Heart left ventricle (tissue), 13 donors: ENCODE data around the gene LRBA.

Experiments
- POLR2A ChIP-seq, 2 donors: fragments of 450-650 bp; IDR thresholded peaks; one replicate each; pipeline ENCODE4 v1.6.1; 2017; ENCODE audit warnings: antibody characterized with exemption in 2 of 2, mild to moderate bottlenecking in 2 of 2, moderate library complexity in 2 of 2
- TF ChIP-seq, protein P1 (sequence below), 12 donors: fragments of 200-600 bp; sonication (generic) in 4 of 12; IDR thresholded peaks; one replicate each; pipeline versions ENCODE4 v1.5.0 to v1.8.0; 2018 to 2022; ENCODE audit warnings: antibody characterized with exemption in 12 of 12, mild to moderate bottlenecking in 5 of 12
- donor health status: ischemic (EF 13 %, LVEDD 7.1; RV severe dilation, severe dysfunction).
- donor health status: DM: no; HTN: yes; CAD: no.
- donor health status: DM: no; HTN: no; CAD: no.
- donor health status: ischemic (EF 25% LVEDD 6.9; RV normal size, moderate dysfunction).
- donor health status: ischemic (EF 25% LVEDD 5.7; RV mildly dilated, moderate dysfunction).
- donor health status: ischemic (EF 35%, LVEDD 5.7; RV mildly dilated, moderate dysfunction).
- donor health status: nonischemic (EF 11% LVEDD 7.7; RV severe dilation, severe dysfunction).
- donor health status: DM: yes; HTN: yes; CAD: no.
- donor health status: PGD.
- donor health status: ischemic (EF 29% LVEDD 5.4; RV normal size, mild dysfunction).
- donor health status: nonischemic (EF 23%, LVEDD 6.1; RV moderate dilation, normal function).

- TF ChIP-seq, protein P1, sequence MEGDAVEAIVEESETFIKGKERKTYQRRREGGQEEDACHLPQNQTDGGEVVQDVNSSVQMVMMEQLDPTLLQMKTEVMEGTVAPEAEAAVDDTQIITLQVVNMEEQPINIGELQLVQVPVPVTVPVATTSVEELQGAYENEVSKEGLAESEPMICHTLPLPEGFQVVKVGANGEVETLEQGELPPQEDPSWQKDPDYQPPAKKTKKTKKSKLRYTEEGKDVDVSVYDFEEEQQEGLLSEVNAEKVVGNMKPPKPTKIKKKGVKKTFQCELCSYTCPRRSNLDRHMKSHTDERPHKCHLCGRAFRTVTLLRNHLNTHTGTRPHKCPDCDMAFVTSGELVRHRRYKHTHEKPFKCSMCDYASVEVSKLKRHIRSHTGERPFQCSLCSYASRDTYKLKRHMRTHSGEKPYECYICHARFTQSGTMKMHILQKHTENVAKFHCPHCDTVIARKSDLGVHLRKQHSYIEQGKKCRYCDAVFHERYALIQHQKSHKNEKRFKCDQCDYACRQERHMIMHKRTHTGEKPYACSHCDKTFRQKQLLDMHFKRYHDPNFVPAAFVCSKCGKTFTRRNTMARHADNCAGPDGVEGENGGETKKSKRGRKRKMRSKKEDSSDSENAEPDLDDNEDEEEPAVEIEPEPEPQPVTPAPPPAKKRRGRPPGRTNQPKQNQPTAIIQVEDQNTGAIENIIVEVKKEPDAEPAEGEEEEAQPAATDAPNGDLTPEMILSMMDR (IDR thresholded peaks at IDR 0.05) = no peak
- TF ChIP-seq POLR2A (IDR thresholded peaks at IDR 0.05) = no peak
Observed at GRCh38 chr4:150431221-150431620, 583.9 kb downstream of the LRBA start.
